Adrenal gland (tissue), 12 donors: Measurements from ENCODE around the gene PPT2. TPM values are rescaled to one million over a fixed set of nuclear protein-coding genes. Genes with fewer than 3 reads are reported as not detected.
A peak's percentile ranks its signal among the peaks of the same experiment; 100 is the strongest.

Experiments
- DNase-seq, 7 donors: peaks; one replicate each; pipeline ENCODE4 v3.0.0-alpha.2; 2019 to 2020
- H3K27ac ChIP-seq, 5 donors: fragments of 200-600 bp; sonication (generic) in 4 of 5; 1 replicate in 3 of 5; 2 replicates in 2 of 5; pipeline versions ENCODE4 v1.5.1 to v1.8.0; 2016 to 2020; ENCODE audit warnings: mild to moderate bottlenecking in 1 of 5
- H3K27me3 ChIP-seq: fragments of 200-600 bp; 2 replicates; pipeline ENCODE4 v1.8.0; 2021
- H3K36me3 ChIP-seq, 2 donors: fragments of 200-600 bp; replicated peaks in 1 of 2; 1 replicate in 1 of 2; 2 replicates in 1 of 2; pipeline versions ENCODE4 v1.5.1 to v1.8.0; 2018 to 2022
- H3K4me1 ChIP-seq, 2 donors: fragments of 200-600 bp; replicated peaks in 1 of 2; 1 replicate in 1 of 2; 2 replicates in 1 of 2; pipeline versions ENCODE4 v1.5.1 to v1.8.0; 2018 to 2021
- H3K4me3 ChIP-seq, 4 donors: fragments of 200-600 bp; sonication (generic) in 3 of 4; one replicate each; pipeline ENCODE4 v1.5.1; 2016 to 2018
- H3K9me3 ChIP-seq, 3 donors: fragments of 200-600 bp; sonication (generic) in 1 of 3; replicated peaks in 1 of 3; 1 replicate in 2 of 3; 2 replicates in 1 of 3; pipeline versions ENCODE4 v1.5.1 to v1.8.0; 2016 to 2021
- CTCF ChIP-seq, 6 experiments: fragments of 450-650 bp in 4 of 6; fragments of 200-600 bp in 2 of 6; sonication (generic) in 1 of 6; IDR thresholded peaks; 1 replicate in 5 of 6; 2 replicates in 1 of 6; pipeline versions ENCODE4 v1.5.1 to v1.8.0; 2016 to 2021; ENCODE audit warnings: antibody characterized with exemption in 6 of 6, mild to moderate bottlenecking in 2 of 6, moderate library complexity in 1 of 6
- POLR2A ChIP-seq, 2 donors: fragments of 450-650 bp; IDR thresholded peaks; one replicate each; pipeline ENCODE4 v1.6.1; 2017; ENCODE audit warnings: antibody characterized with exemption in 2 of 2, mild to moderate bottlenecking in 2 of 2, moderate library complexity in 1 of 2
- WGBS, 4 donors: extraction: QIAGEN DNeasy Blood & Tissue Kit in 2 of 4; methylation state at CpG; one replicate each; pipeline versions ENCODE4 v1.1.5 to v1.1.7; 2013 to 2017; 5-methylcytosine and 5-hydroxymethylcytosine counted together
- intact Hi-C, 2 donors: fragments of 100-400 bp; cut with DNase I; formaldehyde crosslinking; loops; one replicate each; pipeline versions ENCODE4 v1.14.1 to v1.15.0; 2022 to 2023
- polyA plus RNA-seq, 3 donors: library from polyadenylated mRNA; stranded (reverse); fragments of 200-250 nt in 2 of 3; fragments of 350-450 nt in 1 of 3; fragmentation: Illumina TruSeq in 1 of 3; extraction: RNeasy Lipid Tissue Mini Kit (QIAGEN cat#74804) in 1 of 3; gene quantifications; one replicate each; pipeline ENCODE4 v1.2.3, GENCODE V29; 2013 to 2014
- total RNA-seq, 9 donors: library from RNA; depleted of rRNA in 4 of 9; stranded (reverse); fragments of >200 nt in 4 of 9; fragments of 120-200 nt in 1 of 9; fragmentation: NEBNext Ultra II Directional in 1 of 9; extraction: Animal tissue kit (Norgen Biotek cat#: 25700) in 1 of 9; gene quantifications; one replicate each; pipeline versions ENCODE4 v1.1.0 to v1.2.4, GENCODE V29; 2013 to 2023
- donor health status: healthy with polysubstance abuse.
- donor health status: Bipolar disorder and iron deficiency.
- donor health status: DM: yes; HTN: yes; CAD: no.
- donor health status: DM: no; HTN: no; CAD: no.
- donor health status: DM: no; HTN: no; CAD: no.
- donor health status: DM: yes; HTN: yes; CAD: no.

The PPT2 gene
- total and polyA plus RNA-seq, 12 donors = 10.4 to 33.6 (median 23.1) TPM

- DNase-seq = no peak
- intact Hi-C loops = no loop called here
Measured at GRCh38 chr6:32188381-32189068, 34.6 kb downstream of the PPT2 start.

DNA sequence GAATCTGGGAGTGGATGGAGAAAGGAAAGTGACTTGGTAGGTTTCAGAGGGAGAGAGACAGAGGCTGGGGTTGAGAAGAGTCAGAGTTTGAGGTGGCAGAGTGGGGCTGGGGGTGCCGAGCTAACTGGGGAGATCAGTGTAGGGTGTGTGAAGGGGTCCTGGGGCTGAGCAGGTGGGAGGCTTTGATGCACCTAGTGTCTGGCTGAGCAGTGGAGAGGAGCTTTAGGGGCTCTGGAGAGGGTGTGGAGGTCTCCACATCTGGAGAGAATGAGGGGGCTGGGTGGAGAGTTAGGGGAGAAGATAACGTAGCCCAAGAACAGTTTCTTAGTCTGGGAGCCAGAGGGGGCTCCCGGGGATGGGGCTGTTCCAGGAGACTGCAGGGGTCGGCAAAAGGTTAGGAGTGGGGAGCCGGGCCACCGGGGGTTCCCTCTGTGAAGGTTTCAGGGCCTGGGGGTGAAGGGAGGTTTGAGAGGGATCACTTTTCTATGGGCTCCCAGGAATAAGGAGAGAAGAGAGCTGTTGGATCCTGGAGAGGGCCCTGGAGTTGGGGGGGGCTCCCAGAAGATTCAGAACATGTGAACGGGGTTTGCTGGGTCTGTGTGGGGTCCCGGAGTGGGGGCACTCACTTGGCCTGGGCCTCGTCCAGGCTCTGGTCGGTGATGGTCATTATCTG is 35.3 kb downstream of the PPT2 start:
- no peak for DNase-seq
- Histone ChIP-seq H3K27ac (peak overlapping the region; percentile 87 to 96 (median 89)), H3K4me3 (peak overlapping the region; percentile 25 to 82 (median 72)), H3K4me1 (peaks cover 16 to 46% of the 10 kb centered on the region in 2 donors), H3K36me3 (peaks cover 0 to 23% of the 10 kb centered on the region in 2 donors), H3K9me3 (no peaks in the 10 kb centered on the region), H3K27me3 (no peaks in the 10 kb centered on the region)
- 1% methylated on average over 6 to 10 of the region's 10 CpGs for WGBS, 4 donors
- TF ChIP-seq CTCF (IDR thresholded peaks at IDR 0.05) = no peak
- no peak for TF ChIP-seq POLR2A (IDR thresholded peaks at IDR 0.05)
- intact Hi-C loops = no loop called here

More at GRCh38 chr6:32188381-32189068, 34.6 kb downstream of the PPT2 start:
- Histone ChIP-seq H3K36me3 (peaks cover 0 to 24% of the 10 kb centered on the region in 2 donors), H3K27ac (peak overlapping the region; percentile 87 to 96 (median 89)), H3K4me1 (peaks cover 16 to 42% of the 10 kb centered on the region in 2 donors), H3K9me3 (no peaks in the 10 kb centered on the region), H3K4me3 (peak overlapping the region in 3 of 4 donors; percentile 65 to 82 (median 78)), H3K27me3 (no peaks in the 10 kb centered on the region)
- no peak for TF ChIP-seq POLR2A (IDR thresholded peaks at IDR 0.05)
- no peak for TF ChIP-seq CTCF (IDR thresholded peaks at IDR 0.05)
- 14 to 32% (median 20%) methylated on average over 7 to 13 of the region's 13 CpGs for WGBS, 4 donors

DNA sequence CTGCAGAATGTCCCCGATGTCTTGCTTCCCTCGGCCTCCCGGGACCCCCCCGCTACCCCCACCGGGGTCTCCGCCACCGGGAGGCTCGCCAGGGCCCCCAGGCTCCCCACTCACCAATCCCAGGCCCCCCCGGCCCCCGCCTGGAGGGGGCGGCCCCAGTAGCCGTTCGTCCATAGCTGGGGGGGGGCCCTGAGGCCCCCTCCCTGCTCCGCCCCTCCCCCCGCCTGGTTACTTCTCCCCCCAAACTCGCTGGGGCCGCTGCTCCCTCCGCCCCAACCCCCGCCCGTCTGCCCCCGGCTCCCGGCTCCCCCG is 35.8 kb downstream of the PPT2 start:
- H3K36me3 ChIP-seq = peaks cover 0 to 23% of the 10 kb centered on the region in 2 donors
- peak in 2 of 7 donors; percentile 28 to 70 for DNase-seq
- WGBS, 4 donors = 2 to 16% methylated on average over 20 to 23 of the region's 23 CpGs; no CpG with 5 or more reads in 2 of the 4 donors
- intact Hi-C loops = loop anchor here in 1 of 2 donors (5.0 kb wide), 1 partner anchor 77 kb away; no protein-coding TSS in a partner anchor
- TF ChIP-seq POLR2A (IDR thresholded peaks at IDR 0.05) = no peak
- no peak for TF ChIP-seq CTCF (IDR thresholded peaks at IDR 0.05)
- H3K4me3 ChIP-seq = peak overlapping the region; percentile 25 to 82 (median 72)
- H3K27ac ChIP-seq = peak overlapping the region; percentile 87 to 96 (median 89)
- H3K4me1 ChIP-seq = peaks cover 16 to 48% of the 10 kb centered on the region in 2 donors
- no peaks in the 10 kb centered on the region for H3K9me3 ChIP-seq
- H3K27me3 ChIP-seq = no peaks in the 10 kb centered on the region

DNA sequence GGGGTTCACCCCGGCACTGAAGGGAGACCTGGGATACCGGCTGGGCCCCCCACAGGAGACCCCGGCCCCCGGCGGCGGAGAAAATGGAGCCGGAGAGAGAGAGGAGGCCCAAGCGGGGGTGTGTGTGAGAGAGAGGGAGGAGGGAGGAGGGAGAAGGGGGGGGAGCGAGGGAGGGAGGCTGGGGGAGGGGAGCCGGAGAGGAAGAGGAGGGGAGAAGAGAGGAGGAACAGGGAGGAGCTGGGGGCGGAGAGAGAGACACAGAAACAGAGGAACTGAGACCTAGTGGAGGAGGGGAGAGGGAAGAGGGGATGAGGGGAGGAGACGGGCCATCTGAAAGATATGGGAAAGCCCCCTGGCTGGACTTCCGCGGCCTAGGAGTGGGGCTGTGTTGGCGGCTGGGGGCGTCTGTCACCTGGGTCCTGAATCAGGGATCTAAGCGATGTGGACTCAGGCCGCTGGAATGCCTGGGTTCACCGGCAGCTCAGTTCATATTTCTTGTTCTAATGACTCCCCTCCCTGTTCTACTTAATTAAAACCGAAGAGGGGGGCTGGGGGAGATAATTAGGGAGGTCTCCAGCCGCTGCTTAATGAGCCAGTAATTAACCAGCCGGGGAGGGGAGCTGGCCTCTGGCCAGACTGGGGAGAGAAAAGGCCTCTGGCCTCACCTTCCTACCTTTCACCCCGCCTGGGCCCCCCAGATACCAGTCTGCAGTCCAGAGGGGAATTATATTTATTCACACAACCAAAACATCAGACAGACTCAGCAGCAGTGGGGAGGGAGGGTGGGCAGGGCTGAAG is 36.3 kb downstream of the PPT2 start, which contains the start of gene PBX2:
Gene PBX2 (minus strand): TSS at position 149 of the 798 bp plus-strand sequence. CDS start 287 bp downstream, outside the sequence.
- 1 to 5% (median 2%) methylated on average over 10 to 22 of the region's 23 CpGs for WGBS, 4 donors
- DNase-seq = peak; percentile 93 to 98 (median 95)
- intact Hi-C loops = loop anchor here in 1 of 2 donors (5.0 kb wide), 1 partner anchor 78 kb away; no protein-coding TSS in a partner anchor
- peaks cover 0 to 23% of the 10 kb centered on the region in 2 donors for H3K36me3 ChIP-seq
- H3K9me3 ChIP-seq = no peaks in the 10 kb centered on the region
- H3K4me3 ChIP-seq = peak within 1 kb of the TSS; percentile 25 to 82 (median 72)
- no peak for TF ChIP-seq CTCF (IDR thresholded peaks at IDR 0.05)
- TF ChIP-seq POLR2A (IDR thresholded peaks at IDR 0.05) = peak in 1 of 2 donors; percentile 78
- peak within 1 kb of the TSS; percentile 87 to 96 (median 89) for H3K27ac ChIP-seq
- H3K27me3 ChIP-seq = no peaks in the 10 kb centered on the region
- peaks cover 16 to 54% of the 10 kb centered on the region in 2 donors for H3K4me1 ChIP-seq
